Mesenteric fat pad (tissue), 1 donor: ENCODE results near the gene URB1. TPM values are rescaled to one million over a fixed set of nuclear protein-coding genes. Genes with fewer than 3 reads are reported as not detected.
"Not testable (repeated sequence)": the region's sequence is repeated elsewhere in the genome, so short reads cannot be mapped to it uniquely, and the experiment has no call there.

Source experiments
- DNase-seq: peaks from one replicate; pipeline ENCODE4 v3.0.0-alpha.2; 2020; ENCODE audit warnings: low spot score
- total RNA-seq: library from RNA; stranded (reverse); fragmentation: NEBNext Ultra II Directional; extraction: Animal tissue kit (Norgen Biotek cat#: 25700); gene quantifications from one replicate; pipeline ENCODE4 v1.2.1, GENCODE V29; 2021
- donor health status: DM: yes; HTN: yes; CAD: no.

The URB1 gene
- total RNA-seq, 1 donor from 2014 or later = 21.5 TPM

GRCh38 chr21:32298148-32298559, 94.7 kb downstream of the URB1 start:
- DNase-seq = no peak

GRCh38 chr21:32297449-32297848, 95.4 kb downstream of the URB1 start:
- DNase-seq = no peak

- no peak for DNase-seq
Measured at GRCh38 chr21:32285476-32285875, 107.3 kb downstream of the URB1 start.

GRCh38 chr21:32282992-32283391, 109.8 kb downstream of the URB1 start:
- DNase-seq = no peak

GRCh38 chr21:32281531-32281930, 111.3 kb downstream of the URB1 start:
- no peak for DNase-seq

- DNase-seq = no peak
Measured at GRCh38 chr21:32279377-32279680, 113.5 kb downstream of the URB1 start.

GRCh38 chr21:32278518-32279376, 114.1 kb downstream of the URB1 start, which contains the start of gene MIS18A:
MIS18A (minus strand) TSS chr21:32279049; CDS start chr21:32279014, 35 bp downstream.
- DNase-seq = peak; percentile 99

GRCh38 chr21:32278103-32278502, 114.7 kb downstream of the URB1 start:
- DNase-seq = no peak

GRCh38 chr21:32276671-32277070, 116.1 kb downstream of the URB1 start:
- no peak for DNase-seq

GRCh38 chr21:32270748-32271147, 122.1 kb downstream of the URB1 start:
- no peak for DNase-seq

GRCh38 chr21:32265321-32265720, 127.5 kb downstream of the URB1 start:
- DNase-seq = not testable (repeated sequence)

GRCh38 chr21:32261929-32262328, 130.9 kb downstream of the URB1 start:
- no peak for DNase-seq

Other genes starting within 250 kb of the URB1 start
- gene MIS18A, start 114.0 kb downstream of the URB1 start, total RNA-seq = 5.4 TPM
- 149 TPM for gene MRAP, start 94.2 kb downstream of the URB1 start, total RNA-seq
- 50.3 TPM for gene EVA1C, start 19.7 kb upstream of the URB1 start, total RNA-seq
- gene TCP10L, start 192.5 kb upstream of the URB1 start, total RNA-seq = 0.13 TPM
- gene CFAP298, start 219.4 kb upstream of the URB1 start, total RNA-seq = 29.2 TPM